Left ventricle myocardium superior (tissue), 1 donor: ENCODE results near the gene TP53BP1. TPM values are rescaled to one million over a fixed set of nuclear protein-coding genes. Genes with fewer than 3 reads are reported as not detected.

ENCODE experiments used
- ATAC-seq: fragments of 200-7000 bp; cut with Tn5 transposase; one replicate; pipeline ENCODE4 v1.9.1; 2020; ENCODE audit warnings: mild to moderate bottlenecking, moderate library complexity
- DNase-seq: peaks from one replicate; pipeline ENCODE4 v3.0.0-alpha.2; 2020
- intact Hi-C: fragments of 100-400 bp; cut with micrococcal nuclease; formaldehyde crosslinking; loops from one replicate; pipeline ENCODE4 v1.11.0; 2022
- total RNA-seq: library from RNA; stranded (reverse); fragmentation: NEBNext Ultra II Directional; extraction: Animal tissue kit (Norgen Biotek cat#: 25700); gene quantifications from one replicate; pipeline ENCODE4 v1.2.1, GENCODE V29; 2021
- donor health status: DM: no; HTN: yes; CAD: no; lungs with severe emphysema.

TP53BP1 gene
- total RNA-seq, 1 donor from 2014 or later = 25.3 TPM

DNA sequence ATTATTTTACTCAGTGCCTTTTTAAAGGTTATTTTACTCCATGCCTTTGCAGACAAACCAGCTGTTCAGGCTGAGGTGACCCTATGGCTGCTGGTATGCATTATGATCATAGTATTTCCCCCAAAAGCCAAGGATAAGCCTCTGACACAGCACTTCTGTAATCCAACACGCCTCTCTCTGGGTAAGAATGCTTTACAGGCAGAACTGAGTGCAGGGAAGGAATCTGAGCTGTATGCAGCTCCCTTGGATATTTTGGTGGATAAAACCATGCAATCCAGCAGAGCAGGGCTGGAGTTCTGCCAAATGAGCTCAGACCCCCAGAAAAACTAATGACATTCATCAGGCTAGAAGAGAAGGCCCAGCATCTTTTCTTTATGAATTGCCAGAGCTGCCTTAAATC lies 12.8 kb upstream of the TP53BP1 start:
- ATAC-seq (no peak), DNase-seq (no peak)
- intact Hi-C loops = no loop called here

GRCh38 chr15:43499635-43500034 lies 6.7 kb upstream of the TP53BP1 start:
- intact Hi-C loops = no loop called here
- ATAC-seq (no peak), DNase-seq (no peak)

GRCh38 chr15:43498990-43499389 lies 6.0 kb upstream of the TP53BP1 start:
- ATAC-seq (no peak), DNase-seq (no peak)
- intact Hi-C loops = no loop called here

GRCh38 chr15:43493703-43494472 lies 932 bp upstream of the TP53BP1 start:
- ATAC-seq = no peak
- no peak for DNase-seq
- intact Hi-C loops = no loop called here

- intact Hi-C loops = no loop called here
These were observed 690 bp downstream of the TP53BP1 start for GRCh38 chr15:43492266-43492665.

DNA sequence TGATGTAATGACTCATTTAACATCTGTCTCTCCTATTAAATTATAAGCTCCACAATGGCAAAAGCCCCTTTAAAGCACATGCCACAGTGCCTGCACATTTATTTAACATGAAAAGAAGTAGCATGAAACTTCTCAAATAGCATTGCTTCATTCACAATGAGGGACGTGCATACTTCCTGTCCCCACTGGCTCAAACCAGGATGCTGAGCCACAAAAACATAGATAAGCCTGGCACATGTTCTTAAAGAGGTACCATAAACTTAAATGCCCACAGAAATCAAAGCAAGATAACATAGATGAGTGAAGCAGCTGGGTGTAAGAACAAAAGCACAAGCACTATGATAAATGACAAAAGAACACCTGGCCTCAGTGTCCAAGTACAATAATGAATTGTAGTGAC lies 3.8 kb downstream of the TP53BP1 start:
- no peak for DNase-seq
- intact Hi-C loops = no loop called here
- ATAC-seq = no peak

More at GRCh38 chr15:43492266-43492665, 690 bp downstream of the TP53BP1 start:
- no peak for ATAC-seq
- DNase-seq = no peak

GRCh38 chr15:43488790-43489189 lies 4.2 kb downstream of the TP53BP1 start:
- DNase-seq = no peak
- intact Hi-C loops = no loop called here
- ATAC-seq = no peak

DNA sequence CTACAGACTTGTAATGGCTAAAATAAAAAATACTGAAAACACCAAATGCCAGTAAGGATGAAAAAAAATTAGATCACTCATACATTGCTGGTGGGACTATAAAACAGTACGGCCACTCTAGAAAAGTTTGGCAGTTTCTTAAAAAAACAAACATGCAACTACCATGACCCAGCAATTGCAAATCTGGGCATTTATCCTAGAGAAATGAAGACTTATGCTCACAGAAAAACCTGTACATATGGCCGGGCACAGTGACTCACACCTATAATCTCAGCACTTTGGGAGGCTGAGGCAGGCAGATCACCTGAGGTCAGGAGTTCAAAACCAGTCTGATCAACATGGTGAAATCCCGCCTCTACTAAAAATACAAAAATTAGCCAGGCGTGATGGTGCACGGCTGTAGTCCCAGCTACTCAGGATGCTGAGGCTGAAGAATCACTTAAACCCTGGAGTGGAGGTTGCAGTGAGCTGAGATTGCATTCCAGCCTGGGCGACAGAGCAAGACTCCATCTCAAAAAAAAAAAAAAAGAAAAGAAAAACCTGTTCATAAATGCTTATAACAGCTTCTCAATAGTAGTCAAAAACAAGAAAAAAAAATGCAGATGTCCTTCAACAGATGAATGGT lies 5.6 kb downstream of the TP53BP1 start:
- DNase-seq (no peak), ATAC-seq (no peak)
- intact Hi-C loops = no loop called here

DNA sequence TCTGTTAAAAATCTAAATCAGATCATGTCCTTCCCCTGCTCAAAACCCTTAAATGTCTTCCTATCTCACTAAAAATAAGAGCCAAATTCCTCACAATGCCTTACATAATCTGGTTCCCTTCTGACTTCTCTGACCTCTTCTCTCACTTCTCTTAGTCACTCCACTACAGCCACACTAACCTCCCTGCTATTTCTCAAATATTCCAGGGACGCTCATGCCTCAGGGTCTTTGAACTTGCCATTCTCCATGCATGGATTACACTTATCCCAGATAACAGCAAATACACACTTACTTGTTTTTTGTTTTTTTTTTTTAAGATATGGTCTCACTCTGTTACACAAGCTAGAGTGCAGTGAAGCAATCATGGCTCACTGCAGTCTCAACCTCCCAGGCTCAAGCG lies 8.5 kb downstream of the TP53BP1 start:
- no peak for ATAC-seq
- DNase-seq = no peak
- intact Hi-C loops = no loop called here

DNA sequence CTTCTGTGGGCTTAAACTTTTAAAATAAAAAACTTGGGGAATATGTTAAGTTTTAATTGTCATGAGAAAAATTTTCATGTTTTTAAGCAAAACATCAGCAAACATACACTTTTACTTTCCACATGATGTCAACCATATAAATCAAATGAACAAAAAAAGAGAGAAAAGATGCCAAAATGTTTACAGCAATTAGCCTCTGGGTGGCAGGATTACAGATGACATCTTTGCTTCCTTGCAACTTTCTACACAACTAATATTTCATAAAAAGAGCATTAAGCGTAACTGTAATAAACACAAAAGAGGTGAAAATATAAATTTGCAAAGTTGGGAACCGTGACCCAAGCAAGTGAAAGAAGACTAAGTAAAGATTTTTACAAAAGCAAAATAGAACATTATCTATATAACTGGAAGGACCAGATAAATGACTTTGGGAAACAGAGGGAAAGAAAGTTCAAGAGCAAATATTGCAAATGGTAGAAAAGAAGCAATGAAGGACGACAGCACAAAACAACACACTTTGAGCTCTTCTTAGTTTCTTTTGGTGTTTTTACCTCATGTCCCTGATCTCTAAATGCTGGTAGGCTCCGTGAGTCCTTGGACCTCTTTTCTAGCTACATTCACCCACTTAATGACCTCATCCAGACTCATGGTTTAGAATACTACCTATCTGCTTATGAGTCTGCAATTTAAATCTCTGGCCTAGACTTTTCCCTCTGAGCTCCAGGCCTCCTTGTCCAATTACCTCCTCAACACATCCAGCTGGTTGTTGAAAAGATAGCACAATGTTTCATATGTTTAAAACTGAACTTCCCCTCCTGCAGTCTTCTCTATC lies 9.4 kb downstream of the TP53BP1 start:
- DNase-seq (no peak), ATAC-seq (no peak)
- intact Hi-C loops = no loop called here

GRCh38 chr15:43473885-43474284 lies 19.1 kb downstream of the TP53BP1 start:
- no peak for ATAC-seq
- intact Hi-C loops = no loop called here

DNA sequence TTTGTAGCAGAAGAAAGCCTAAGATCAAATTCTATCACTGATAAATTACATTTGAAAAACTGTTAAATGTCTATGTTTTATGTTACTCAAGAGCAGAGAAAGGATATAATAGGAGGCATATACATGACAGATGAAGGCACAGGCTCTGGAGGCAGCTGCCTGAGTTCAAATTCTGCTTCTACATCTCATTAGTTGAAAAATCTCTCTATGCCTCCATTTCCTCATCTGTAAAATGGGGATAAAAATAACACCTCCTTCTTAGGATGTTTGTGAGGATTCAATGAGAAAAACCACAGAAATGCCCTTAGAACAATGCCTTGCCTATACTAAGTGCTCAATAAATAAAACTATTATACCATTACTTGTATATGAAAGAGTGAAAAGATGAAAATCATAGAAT lies 21.0 kb downstream of the TP53BP1 start:
- no peak for ATAC-seq
- intact Hi-C loops = no loop called here

More at GRCh38 chr15:43473885-43474284, 19.1 kb downstream of the TP53BP1 start:
- DNase-seq = no peak

GRCh38 chr15:43469867-43470266 lies 23.1 kb downstream of the TP53BP1 start:
- intact Hi-C loops = no loop called here
- no peak for ATAC-seq
- DNase-seq = no peak

More for the DNA sequence above, 21.0 kb downstream of the TP53BP1 start:
- no peak for DNase-seq

DNA sequence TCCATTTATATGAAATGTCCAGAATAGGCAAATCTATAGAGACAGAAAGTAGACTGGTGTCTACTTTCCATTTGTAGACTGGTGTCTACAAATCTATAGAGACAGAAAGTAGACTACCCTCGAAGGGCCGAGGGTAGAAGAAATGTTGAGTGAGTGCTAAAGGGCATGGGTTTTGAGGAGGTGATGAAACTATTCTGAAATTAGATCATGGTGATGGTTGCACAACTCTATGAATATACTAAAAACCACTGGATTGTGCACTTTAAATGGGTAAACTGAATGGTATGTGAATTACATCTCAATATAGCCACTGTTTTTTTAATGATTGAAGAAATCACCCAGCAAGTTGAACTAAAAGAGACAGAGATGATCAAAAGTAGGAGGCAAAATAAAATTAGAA lies 27.9 kb downstream of the TP53BP1 start:
- intact Hi-C loops = no loop called here
- DNase-seq (no peak), ATAC-seq (no peak)

GRCh38 chr15:43463998-43464397 lies 29.0 kb downstream of the TP53BP1 start:
- DNase-seq (no peak), ATAC-seq (no peak)
- intact Hi-C loops = no loop called here

DNA sequence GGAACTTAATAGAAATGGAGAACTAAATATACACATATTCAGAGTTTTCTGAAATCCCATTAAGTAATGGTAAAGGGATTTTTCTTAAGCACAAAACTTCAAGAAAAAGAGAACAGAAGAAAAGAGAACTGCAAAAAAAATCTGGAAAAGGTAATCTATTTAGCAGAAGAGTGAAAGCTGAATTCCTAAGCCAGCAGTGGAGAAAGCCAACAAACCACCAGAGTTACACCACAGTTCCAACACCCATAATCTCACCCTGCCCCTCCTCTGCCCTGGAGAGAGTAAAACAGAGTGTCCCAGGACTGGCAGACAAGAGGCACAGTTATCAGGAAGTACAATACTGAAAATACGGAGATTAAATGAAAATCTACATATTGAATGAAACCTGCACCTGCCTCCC lies 29.4 kb downstream of the TP53BP1 start:
- no peak for DNase-seq
- peak; percentile 76 for ATAC-seq
- intact Hi-C loops = no loop called here

GRCh38 chr15:43449981-43450380 lies 43.0 kb downstream of the TP53BP1 start:
- intact Hi-C loops = no loop called here
- ATAC-seq = no peak
- no peak for DNase-seq

DNA sequence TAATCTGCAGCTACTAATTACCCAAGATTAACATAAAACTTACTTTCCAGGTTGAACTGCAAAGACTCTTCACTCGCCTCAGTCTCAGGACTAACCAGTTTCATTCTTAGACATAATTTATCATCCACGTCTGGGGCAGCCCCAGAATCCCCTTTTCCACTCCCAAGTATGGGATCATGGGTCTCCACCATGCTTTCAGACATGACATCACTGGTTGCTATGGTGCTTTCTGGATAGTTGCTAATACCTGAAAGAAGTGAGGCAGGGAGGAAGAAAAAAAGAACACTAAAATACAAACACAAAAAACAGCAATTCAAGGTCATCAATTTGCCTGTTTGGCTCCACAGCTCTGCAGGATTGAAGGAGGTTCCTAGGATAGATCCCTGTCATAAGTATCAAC lies 46.6 kb downstream of the TP53BP1 start:
- intact Hi-C loops = no loop called here
- DNase-seq (no peak), ATAC-seq (no peak)

DNA sequence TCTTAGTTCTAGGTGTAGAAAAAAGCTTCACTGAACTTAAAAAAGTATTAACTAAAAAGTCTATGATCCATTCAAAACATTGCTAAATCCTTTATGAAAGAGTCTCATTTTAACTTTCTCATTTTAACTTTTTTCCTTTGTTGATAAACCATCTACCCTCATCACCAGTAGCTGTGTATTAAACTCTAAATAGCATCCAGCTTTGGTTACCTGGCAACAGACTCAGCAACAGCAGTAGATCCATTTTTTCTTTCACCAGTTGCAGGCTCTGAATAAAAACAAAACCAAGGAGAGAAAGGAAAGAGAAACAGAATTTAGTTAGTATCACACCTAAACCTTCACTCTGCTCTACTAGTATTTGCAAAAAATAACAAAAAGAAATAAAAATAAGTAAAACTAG lies 51.6 kb downstream of the TP53BP1 start:
- DNase-seq (no peak), ATAC-seq (peak; percentile 52)
- intact Hi-C loops = loop anchor here (5.0 kb wide), 1 partner anchor 71 kb away; no protein-coding TSS in a partner anchor

- DNase-seq = no peak
- ATAC-seq = peak; percentile 96
- intact Hi-C loops = loop anchor here (5.0 kb wide), 1 partner anchor 72 kb away; no protein-coding TSS in a partner anchor
These were observed 52.2 kb downstream of the TP53BP1 start for GRCh38 chr15:43440721-43441281.
